ENCODE measurements around the gene LNP1.
"Not testable (repeated sequence)": the region's sequence is repeated elsewhere in the genome, so short reads cannot be mapped to it uniquely, and the experiment has no call there.

LNP1 gene

GRCh38 chr3:100465892-100466777 lies 64.8 kb downstream of the LNP1 start:
- DNase-seq (ENCODE audit: low read depth): no peak
- no peak overlapping the region for H3K4me3 ChIP-seq (ENCODE audit: control insufficient read depth, low read depth, low read length)
- TF ChIP-seq CTCF (IDR thresholded peaks at IDR 0.05; ENCODE audit: control insufficient read depth, insufficient read depth, low read depth, low read length, missing control alignments): no peak

- TF ChIP-seq CTCF (IDR thresholded peaks at IDR 0.05; ENCODE audit: control insufficient read depth, insufficient read depth, low read depth, low read length, missing control alignments): no peak
- no peak for DNase-seq (ENCODE audit: low read depth)
- H3K4me3 ChIP-seq (ENCODE audit: control insufficient read depth, low read depth, low read length): no peak overlapping the region
Measured at GRCh38 chr3:100467133-100467532, 65.8 kb downstream of the LNP1 start.

GRCh38 chr3:100468676-100469075 lies 67.3 kb downstream of the LNP1 start:
- DNase-seq (ENCODE audit: low read depth): no peak
- no peak overlapping the region for H3K4me3 ChIP-seq (ENCODE audit: control insufficient read depth, low read depth, low read length)
- no peak for TF ChIP-seq CTCF (IDR thresholded peaks at IDR 0.05; ENCODE audit: control insufficient read depth, insufficient read depth, low read depth, low read length, missing control alignments)

GRCh38 chr3:100470951-100471350 lies 69.6 kb downstream of the LNP1 start:
- DNase-seq (ENCODE audit: low read depth): no peak
- H3K4me3 ChIP-seq (ENCODE audit: control insufficient read depth, low read depth, low read length): no peak overlapping the region
- no peak for TF ChIP-seq CTCF (IDR thresholded peaks at IDR 0.05; ENCODE audit: control insufficient read depth, insufficient read depth, low read depth, low read length, missing control alignments)

GRCh38 chr3:100471444-100471843 lies 70.1 kb downstream of the LNP1 start:
- no peak for TF ChIP-seq CTCF (IDR thresholded peaks at IDR 0.05; ENCODE audit: control insufficient read depth, insufficient read depth, low read depth, low read length, missing control alignments)
- no peak overlapping the region for H3K4me3 ChIP-seq (ENCODE audit: control insufficient read depth, low read depth, low read length)
- no peak for DNase-seq (ENCODE audit: low read depth)

- not testable (repeated sequence) for H3K4me3 ChIP-seq (ENCODE audit: control insufficient read depth, low read depth, low read length); DNase-seq (ENCODE audit: low read depth)
Measured at GRCh38 chr3:100477851-100478360, 76.6 kb downstream of the LNP1 start.

GRCh38 chr3:100478521-100478920 lies 77.2 kb downstream of the LNP1 start:
- DNase-seq (ENCODE audit: low read depth); H3K4me3 ChIP-seq (ENCODE audit: control insufficient read depth, low read depth, low read length): not testable (repeated sequence)

All from AG09309 (cell line).